Aorta (tissue), 5 donors: ENCODE data around the gene PACRG. TPM values are rescaled to one million over a fixed set of nuclear protein-coding genes. Genes with fewer than 3 reads are reported as not detected.
"Not testable (repeated sequence)": the region's sequence is repeated elsewhere in the genome, so short reads cannot be mapped to it uniquely, and the experiment has no call there.

Experiments
- ATAC-seq: fragments of 200-7000 bp; cut with Tn5 transposase; one replicate; pipeline ENCODE4 v1.9.1; 2022; ENCODE audit warnings: moderate library complexity; ENCODE audit not compliant: low FRiP score
- DNase-seq, 2 donors: peaks; one replicate each; pipeline ENCODE4 v3.0.0-alpha.2; 2020
- H3K27ac ChIP-seq, 2 donors: one replicate each; pipeline ENCODE4 v1.5.1; 2013; ENCODE audit warnings: low read length in 2 of 2, mild to moderate bottlenecking in 2 of 2, moderate library complexity in 2 of 2, control low read depth in 1 of 2, inconsistent platforms in 1 of 2, low read depth in 1 of 2
- H3K27me3 ChIP-seq, 2 donors: one replicate each; pipeline ENCODE4 v1.6.1; 2013; ENCODE audit warnings: control low read depth in 1 of 2, low read length in 1 of 2, mild to moderate bottlenecking in 1 of 2, moderate library complexity in 1 of 2; ENCODE audit not compliant: insufficient read depth in 2 of 2, control insufficient read depth in 1 of 2
- H3K36me3 ChIP-seq, 2 donors: one replicate each; pipeline ENCODE4 v1.6.1; 2013; ENCODE audit warnings: control low read depth in 1 of 2, low read length in 1 of 2, mild to moderate bottlenecking in 1 of 2; ENCODE audit not compliant: insufficient read depth in 2 of 2, control insufficient read depth in 1 of 2
- H3K4me1 ChIP-seq, 2 donors: one replicate each; pipeline ENCODE4 v1.6.1; 2013; ENCODE audit warnings: low read length in 2 of 2, control low read depth in 1 of 2, mild to moderate bottlenecking in 1 of 2, moderate library complexity in 1 of 2; ENCODE audit not compliant: insufficient read depth in 2 of 2, control insufficient read depth in 1 of 2
- H3K4me3 ChIP-seq, 2 donors: one replicate each; pipeline ENCODE4 v1.5.1; 2013; ENCODE audit warnings: low read length in 2 of 2, control low read depth in 1 of 2, mild to moderate bottlenecking in 1 of 2
- H3K9me3 ChIP-seq: one replicate; pipeline ENCODE4 v1.6.1; 2013; ENCODE audit warnings: mild to moderate bottlenecking, low read length; ENCODE audit not compliant: control insufficient read depth
- WGBS, 2 donors: extraction: QIAGEN DNeasy Blood & Tissue Kit; methylation state at CpG; one replicate each; pipeline ENCODE4 v1.1.7; 2013; 5-methylcytosine and 5-hydroxymethylcytosine counted together
- intact Hi-C, 2 donors: fragments of 100-400 bp; cut with DNase I; formaldehyde crosslinking; loops; one replicate each; pipeline versions ENCODE4 v1.14.2 to v1.15.0; 2022
- polyA plus RNA-seq, 2 donors: library from polyadenylated mRNA; stranded (reverse); fragments of 200-250 nt; gene quantifications; one replicate each; pipeline ENCODE4 v1.2.3, GENCODE V29; 2013
- total RNA-seq, 2 donors: library from RNA; stranded (reverse); fragmentation: NEBNext Ultra II Directional; extraction: Animal tissue kit (Norgen Biotek cat#: 25700); gene quantifications; one replicate each; pipeline ENCODE4 v1.2.1, GENCODE V29; 2021
- donor health status: healthy with polysubstance abuse.
- donor health status: Bipolar disorder and iron deficiency.
- donor health status: DM: no; HTN: no; CAD: no.
- donor health status: DM: no; HTN: no; CAD: no.
- donor health status: DM: yes; HTN: yes; CAD: no.

PACRG gene
- total and polyA plus RNA-seq, 4 donors, result 0.26 to 2.7 (median 0.54) TPM; not detected in 1

- DNase-seq (no peak), ATAC-seq (no peak)
- intact Hi-C loops, result no loop called here
- Histone ChIP-seq H3K36me3 (no peaks in the 10 kb centered on the region), H3K4me3 (no peak overlapping the region), H3K9me3 (no peaks in the 10 kb centered on the region), H3K27me3 (no peaks in the 10 kb centered on the region), H3K4me1 (no peaks in the 10 kb centered on the region), H3K27ac (no peak overlapping the region)
- 73 to 81% methylated on average over 11 of the region's 11 CpGs for WGBS, 2 donors
These were observed 587.2 kb downstream of the PACRG start for GRCh38 chr6:163314791-163315470.

GRCh38 chr6:163316866-163317495 is 589.2 kb downstream of the PACRG start:
- DNase-seq, H3K27ac ChIP-seq, H3K36me3 ChIP-seq, ATAC-seq, H3K4me3 ChIP-seq, H3K4me1 ChIP-seq, H3K27me3 ChIP-seq, H3K9me3 ChIP-seq, intact Hi-C loops: not testable (repeated sequence)
- 90 to 92% methylated on average over 12 of the region's 12 CpGs for whole genome bisulfite sequencing, 2 donors

- Histone ChIP-seq H3K4me3 (no peak overlapping the region), H3K27me3 (no peaks in the 10 kb centered on the region), H3K36me3 (no peaks in the 10 kb centered on the region), H3K4me1 (no peaks in the 10 kb centered on the region), H3K9me3 (no peaks in the 10 kb centered on the region), H3K27ac (no peak overlapping the region)
- ATAC-seq (no peak), DNase-seq (no peak)
- WGBS, 2 donors, result 71 to 79% methylated on average over 13 of the region's 13 CpGs
- intact Hi-C loops, result no loop called here
These were observed 590.5 kb downstream of the PACRG start for GRCh38 chr6:163318071-163318786.

- ATAC-seq (no peak), DNase-seq (no peak)
- no peak overlapping the region for H3K4me3 ChIP-seq
- no peaks in the 10 kb centered on the region for H3K9me3 ChIP-seq
- H3K36me3 ChIP-seq, result no peaks in the 10 kb centered on the region
- no peaks in the 10 kb centered on the region for H3K4me1 ChIP-seq
- no peak overlapping the region for H3K27ac ChIP-seq
- WGBS, 2 donors, result 92 to 94% methylated on average over 10 of the region's 10 CpGs
- intact Hi-C loops, result no loop called here
- no peaks in the 10 kb centered on the region for H3K27me3 ChIP-seq
These were observed 592.0 kb downstream of the PACRG start for GRCh38 chr6:163319609-163320366.

GRCh38 chr6:163320402-163320801 is 592.6 kb downstream of the PACRG start:
- intact Hi-C loops, result no loop called here
- H3K4me1 ChIP-seq, result no peaks in the 10 kb centered on the region
- no peaks in the 10 kb centered on the region for H3K36me3 ChIP-seq
- no peak for DNase-seq
- no peak overlapping the region for H3K4me3 ChIP-seq
- no peaks in the 10 kb centered on the region for H3K9me3 ChIP-seq
- H3K27me3 ChIP-seq, result no peaks in the 10 kb centered on the region
- WGBS, 2 donors, result 41 to 49% methylated on average over 3 of the region's 3 CpGs
- ATAC-seq, result no peak
- no peak overlapping the region for H3K27ac ChIP-seq

GRCh38 chr6:163320804-163321203 is 593.0 kb downstream of the PACRG start:
- no peaks in the 10 kb centered on the region for H3K27me3 ChIP-seq
- 49 to 52% methylated on average over 2 of the region's 2 CpGs for WGBS, 2 donors
- ATAC-seq (no peak), DNase-seq (no peak)
- intact Hi-C loops, result no loop called here
- no peaks in the 10 kb centered on the region for H3K36me3 ChIP-seq
- no peaks in the 10 kb centered on the region for H3K9me3 ChIP-seq
- H3K4me1 ChIP-seq, result no peaks in the 10 kb centered on the region
- no peak overlapping the region for H3K27ac ChIP-seq
- no peak overlapping the region for H3K4me3 ChIP-seq

GRCh38 chr6:163321717-163322116 is 593.9 kb downstream of the PACRG start:
- ATAC-seq (no peak), DNase-seq (no peak)
- Histone ChIP-seq H3K4me1 (no peaks in the 10 kb centered on the region), H3K36me3 (no peaks in the 10 kb centered on the region), H3K27ac (no peak overlapping the region), H3K27me3 (no peaks in the 10 kb centered on the region), H3K4me3 (no peak overlapping the region), H3K9me3 (no peaks in the 10 kb centered on the region)
- intact Hi-C loops, result no loop called here
- WGBS, 2 donors, result 94 to 95% methylated on average over 18 of the region's 18 CpGs

GRCh38 chr6:163323274-163323673 is 595.5 kb downstream of the PACRG start:
- Histone ChIP-seq H3K27me3 (no peaks in the 10 kb centered on the region), H3K9me3 (no peaks in the 10 kb centered on the region), H3K4me3 (no peak overlapping the region), H3K4me1 (no peaks in the 10 kb centered on the region), H3K36me3 (no peaks in the 10 kb centered on the region), H3K27ac (no peak overlapping the region)
- intact Hi-C loops, result no loop called here
- DNase-seq (no peak), ATAC-seq (no peak)
- 97% methylated on average over 13 of the region's 13 CpGs for WGBS, 2 donors
